Lung (tissue), 12 donors: Measurements from ENCODE around the gene MAG. TPM values are rescaled to one million over a fixed set of nuclear protein-coding genes. Genes with fewer than 3 reads are reported as not detected.
"Not testable (repeated sequence)": the region's sequence is repeated elsewhere in the genome, so short reads cannot be mapped to it uniquely, and the experiment has no call there.

ENCODE experiments used
- ATAC-seq: fragments of 200-7000 bp; cut with Tn5 transposase; one replicate; pipeline ENCODE4 v1.9.1; 2020; ENCODE audit warnings: moderate number of reproducible peaks; ENCODE audit not compliant: insufficient read depth, low FRiP score
- DNase-seq, 3 donors: peaks; one replicate each; pipeline ENCODE4 v3.0.0-alpha.2; 2013 to 2017
- H3K27ac ChIP-seq, 2 donors: one replicate each; pipeline ENCODE4 v1.5.1; 2013; ENCODE audit warnings: mild to moderate bottlenecking in 2 of 2, moderate library complexity in 2 of 2, control low read depth in 1 of 2, inconsistent platforms in 1 of 2, low read depth in 1 of 2, low read length in 1 of 2
- H3K27me3 ChIP-seq, 3 donors: one replicate each; pipeline ENCODE4 v1.5.1; 2013; ENCODE audit warnings: low read length in 2 of 3; ENCODE audit not compliant: control insufficient read depth in 3 of 3, insufficient read depth in 3 of 3
- H3K36me3 ChIP-seq, 4 donors: one replicate each; pipeline ENCODE4 v1.5.1; 2013; ENCODE audit warnings: low read length in 4 of 4, mild to moderate bottlenecking in 1 of 4, moderate library complexity in 1 of 4; ENCODE audit not compliant: control insufficient read depth in 4 of 4, insufficient read depth in 4 of 4
- H3K4me1 ChIP-seq, 5 donors: one replicate each; pipeline ENCODE4 v1.5.1; 2013; ENCODE audit warnings: low read length in 5 of 5, mild to moderate bottlenecking in 2 of 5, moderate library complexity in 1 of 5; ENCODE audit not compliant: control insufficient read depth in 5 of 5, insufficient read depth in 5 of 5
- H3K4me3 ChIP-seq: one replicate; pipeline ENCODE4 v1.5.1; 2013; ENCODE audit warnings: mild to moderate bottlenecking, control low read depth, moderate library complexity
- H3K9ac ChIP-seq, 2 donors: one replicate each; pipeline ENCODE4 v1.5.1; 2013; ENCODE audit warnings: low read length in 2 of 2, control low read depth in 1 of 2; ENCODE audit not compliant: insufficient read depth in 1 of 2
- H3K9me3 ChIP-seq, 4 donors: one replicate each; pipeline ENCODE4 v1.5.1; 2013; ENCODE audit warnings: low read length in 3 of 4, mild to moderate bottlenecking in 1 of 4, moderate library complexity in 1 of 4; ENCODE audit not compliant: control insufficient read depth in 4 of 4, insufficient read depth in 3 of 4
- CTCF ChIP-seq: IDR thresholded peaks from 2 replicates; pipeline ENCODE4 v1.5.1; 2012; ENCODE audit warnings: mild to moderate bottlenecking; ENCODE audit errors: control extremely low read depth, extremely low read depth
- WGBS, 2 donors: extraction: QIAGEN DNeasy Blood & Tissue Kit; methylation state at CpG; one replicate each; pipeline ENCODE4 v1.1.7; 2013; 5-methylcytosine and 5-hydroxymethylcytosine counted together
- polyA plus RNA-seq, 2 donors: library from polyadenylated mRNA; stranded (reverse); fragments of 200-250 nt; gene quantifications; one replicate each; pipeline ENCODE4 v1.2.1, GENCODE V29; 2013
- total RNA-seq, 2 donors: library from RNA; depleted of rRNA in 1 of 2; stranded (reverse); fragments of >200 nt in 1 of 2; gene quantifications; one replicate each; pipeline ENCODE4 v1.2.1, GENCODE V29; 2014 to 2021
- donor health status: control.
- donor health status: control.
- donor health status: Bipolar disorder and iron deficiency.
- donor health status: healthy.
- donor health status: DM: yes; HTN: yes; CAD: no.

The MAG gene
- total and polyA plus RNA-seq, 4 donors = 0.08 to 8.8 (median 1.9) TPM

DNA sequence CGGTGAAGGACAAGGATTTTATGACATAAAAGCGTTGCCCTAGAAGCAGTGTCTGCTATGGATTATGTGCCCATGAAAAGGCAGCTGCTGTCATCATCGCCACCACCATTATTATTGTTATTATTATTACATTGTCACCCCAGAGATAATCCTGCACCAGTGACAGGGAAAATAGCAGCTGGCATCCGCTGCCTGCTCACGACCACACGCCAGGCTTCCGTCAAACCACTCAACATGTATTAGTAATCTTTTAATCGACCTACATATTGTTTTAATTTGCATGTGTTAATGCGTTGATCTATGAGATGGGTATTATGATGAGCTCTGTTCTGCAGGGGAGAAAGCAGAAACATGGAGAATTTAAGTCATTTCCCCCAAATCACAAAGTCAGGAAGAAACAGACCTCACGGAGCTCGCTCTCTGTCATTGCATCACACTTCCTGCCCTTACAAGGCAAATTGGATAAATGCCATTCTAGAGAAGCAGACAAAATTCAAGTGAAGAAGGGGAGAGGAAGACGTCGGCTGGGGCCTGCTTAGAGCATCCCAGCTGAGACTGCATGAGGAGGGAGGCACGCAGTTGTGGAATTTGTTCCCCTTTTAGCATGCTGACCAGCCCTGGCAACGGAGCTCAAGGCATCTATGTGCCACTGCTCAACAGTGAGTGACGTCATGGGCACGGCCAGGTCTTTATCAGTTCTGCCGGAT, 66.1 kb downstream of the MAG start, which contains the start of gene FFAR3:
TSS of gene FFAR3 (plus strand) at position 594 of the 707 bp plus-strand sequence. CDS start 431 bp downstream, outside the sequence.
- H3K27ac ChIP-seq = no peak within 1 kb of the TSS
- peak; percentile 78 to 93 (median 91) for DNase-seq
- H3K36me3 ChIP-seq = no peaks in the 10 kb centered on the region
- 22 to 25% methylated on average over 18 of the region's 18 CpGs for WGBS, 2 donors
- TF ChIP-seq CTCF = no peak
- ATAC-seq = peak; percentile 41
- no peak within 1 kb of the TSS for H3K4me3 ChIP-seq
- H3K27me3 ChIP-seq = no peaks in the 10 kb centered on the region
- H3K9ac ChIP-seq = no peak within 1 kb of the TSS
- no peaks in the 10 kb centered on the region for H3K9me3 ChIP-seq
- peaks cover 0 to 37% (median 5%) of the 10 kb centered on the region in 5 donors for H3K4me1 ChIP-seq

DNA sequence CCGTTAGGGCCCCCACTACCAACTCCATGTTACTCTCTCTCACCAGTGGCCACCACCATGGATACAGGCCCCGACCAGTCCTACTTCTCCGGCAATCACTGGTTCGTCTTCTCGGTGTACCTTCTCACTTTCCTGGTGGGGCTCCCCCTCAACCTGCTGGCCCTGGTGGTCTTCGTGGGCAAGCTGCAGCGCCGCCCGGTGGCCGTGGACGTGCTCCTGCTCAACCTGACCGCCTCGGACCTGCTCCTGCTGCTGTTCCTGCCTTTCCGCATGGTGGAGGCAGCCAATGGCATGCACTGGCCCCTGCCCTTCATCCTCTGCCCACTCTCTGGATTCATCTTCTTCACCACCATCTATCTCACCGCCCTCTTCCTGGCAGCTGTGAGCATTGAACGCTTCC, 66.9 kb downstream of the MAG start:
- not testable (repeated sequence) for H3K27me3 ChIP-seq, H3K36me3 ChIP-seq, H3K9ac ChIP-seq, H3K9me3 ChIP-seq, H3K27ac ChIP-seq, DNase-seq, H3K4me3 ChIP-seq, ATAC-seq
- 82 to 91% methylated on average over 9 to 11 of the region's 16 CpGs for WGBS, 2 donors
- peaks cover 0 to 29% (median 5%) of the 10 kb centered on the region in 5 donors for H3K4me1 ChIP-seq

DNA sequence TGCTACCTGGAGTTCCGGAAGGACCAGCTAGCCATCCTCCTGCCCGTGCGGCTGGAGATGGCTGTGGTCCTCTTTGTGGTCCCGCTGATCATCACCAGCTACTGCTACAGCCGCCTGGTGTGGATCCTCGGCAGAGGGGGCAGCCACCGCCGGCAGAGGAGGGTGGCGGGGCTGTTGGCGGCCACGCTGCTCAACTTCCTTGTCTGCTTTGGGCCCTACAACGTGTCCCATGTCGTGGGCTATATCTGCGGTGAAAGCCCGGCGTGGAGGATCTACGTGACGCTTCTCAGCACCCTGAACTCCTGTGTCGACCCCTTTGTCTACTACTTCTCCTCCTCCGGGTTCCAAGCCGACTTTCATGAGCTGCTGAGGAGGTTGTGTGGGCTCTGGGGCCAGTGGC, 67.4 kb downstream of the MAG start:
- H3K36me3 ChIP-seq, H3K9ac ChIP-seq, H3K27ac ChIP-seq, H3K9me3 ChIP-seq, H3K27me3 ChIP-seq, H3K4me3 ChIP-seq, ATAC-seq, DNase-seq: not testable (repeated sequence)
- 85 to 92% methylated on average over 19 to 21 of the region's 21 CpGs for WGBS, 2 donors
- H3K4me1 ChIP-seq = peaks cover 0 to 28% (median 5%) of the 10 kb centered on the region in 5 donors

DNA sequence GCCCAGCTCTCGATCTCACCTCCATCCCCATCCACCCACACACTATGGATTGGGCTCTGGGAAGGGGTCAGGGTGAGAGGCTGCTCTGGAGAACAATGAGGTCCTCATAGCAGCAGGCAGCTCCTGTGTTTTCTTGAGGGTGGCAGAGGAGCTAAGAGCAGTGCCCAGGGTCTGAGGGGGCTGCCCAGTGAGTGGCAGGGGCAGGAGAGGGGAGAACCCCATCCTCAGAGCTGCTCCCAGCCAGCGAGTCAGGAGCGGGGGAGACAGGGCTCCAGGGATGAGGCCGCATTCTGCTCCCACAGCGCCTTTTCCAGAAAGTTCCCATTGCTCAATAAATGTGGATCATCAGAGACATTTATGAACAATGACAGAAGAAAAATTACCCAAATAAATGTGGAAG, 68.1 kb downstream of the MAG start:
- not testable (repeated sequence) for H3K9ac ChIP-seq, H3K27ac ChIP-seq, ATAC-seq, H3K4me3 ChIP-seq, H3K36me3 ChIP-seq, H3K27me3 ChIP-seq, H3K9me3 ChIP-seq, DNase-seq
- H3K4me1 ChIP-seq = peaks cover 0 to 28% (median 5%) of the 10 kb centered on the region in 5 donors
- 100% methylated on average over 1 of the region's 5 CpGs; no CpG with 5 or more reads in 1 of the 2 donors for WGBS, 2 donors

DNA sequence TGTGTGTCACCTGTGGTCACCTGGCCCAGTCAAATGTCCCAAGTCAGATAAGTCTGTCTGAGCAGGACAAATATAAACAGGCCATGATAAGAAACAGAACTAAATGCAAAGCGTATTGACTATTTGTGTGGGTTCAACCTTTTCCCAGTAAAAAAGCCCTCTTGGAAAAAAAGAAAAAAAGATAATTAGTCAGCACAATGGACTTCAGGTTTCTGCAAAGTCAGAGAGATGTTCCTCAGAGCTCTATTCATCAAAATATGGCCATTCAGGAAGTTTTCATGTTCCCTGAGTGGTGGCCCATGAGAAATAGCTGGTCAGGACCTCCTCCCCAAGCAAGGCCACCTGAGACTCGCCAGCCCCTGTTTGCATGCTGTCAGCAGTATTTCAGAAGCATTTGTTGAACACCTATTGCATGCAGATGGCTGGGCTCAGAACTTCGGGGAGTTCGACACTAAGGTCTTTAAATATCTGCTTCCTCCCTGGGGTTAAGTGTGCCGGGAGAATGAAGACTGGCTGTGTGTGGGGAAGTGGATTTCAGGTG, 69.0 kb downstream of the MAG start:
- TF ChIP-seq CTCF = no peak
- DNase-seq (no peak), ATAC-seq (no peak)
- 49% methylated on average over 5 of the region's 5 CpGs; no CpG with 5 or more reads in 1 of the 2 donors for WGBS, 2 donors
- Histone ChIP-seq H3K27me3 (no peaks in the 10 kb centered on the region), H3K4me3 (no peak overlapping the region), H3K9me3 (no peaks in the 10 kb centered on the region), H3K9ac (no peak overlapping the region), H3K36me3 (no peaks in the 10 kb centered on the region), H3K4me1 (peaks cover 0 to 19% (median 5%) of the 10 kb centered on the region in 5 donors), H3K27ac (no peak overlapping the region)
